GM12864 (cell line): Measurements from ENCODE around the gene GZMB.
"Not testable (repeated sequence)": the region's sequence is repeated elsewhere in the genome, so short reads cannot be mapped to it uniquely, and the experiment has no call there.

Experiments used
- DNase-seq: peaks from one replicate; pipeline ENCODE4 v3.0.0-alpha.2; 2011; ENCODE audit warnings: low read depth
- H3K4me3 ChIP-seq: 2 replicates; pipeline ENCODE4 v1.5.1; 2011; ENCODE audit warnings: mild to moderate bottlenecking, low read depth, low read length, control low read depth
- CTCF ChIP-seq: IDR thresholded peaks from 2 replicates; pipeline ENCODE4 v1.5.1; 2011; ENCODE audit warnings: low read depth, mild to moderate bottlenecking, moderate library complexity, low read length, control low read depth, inconsistent platforms; ENCODE audit errors: missing control alignments

The GZMB gene

DNA sequence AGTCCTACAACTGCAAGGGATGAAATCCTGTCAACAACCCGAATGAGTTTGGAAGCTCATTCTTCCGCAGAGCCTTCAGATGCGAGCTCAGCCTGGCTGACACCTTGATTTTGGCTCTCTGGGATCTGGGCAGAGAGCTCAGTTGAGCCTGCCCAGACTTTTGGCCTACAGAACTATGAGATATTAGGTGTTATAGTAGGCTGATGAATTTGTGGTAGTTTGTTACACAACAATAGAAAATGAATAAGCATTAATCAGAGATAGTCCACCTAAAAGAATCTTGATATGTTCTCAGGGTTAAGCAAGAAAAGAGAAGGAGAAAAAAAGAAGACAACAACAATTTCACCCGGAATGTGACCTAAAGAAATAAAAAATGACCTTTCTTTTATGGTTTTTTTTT lies 30.4 kb upstream of the GZMB start:
- DNase-seq: no peak
- H3K4me3 ChIP-seq: no peak overlapping the region
- no peak for TF ChIP-seq CTCF

GRCh38 chr14:24662753-24663152 lies 28.8 kb upstream of the GZMB start:
- no peak for DNase-seq
- H3K4me3 ChIP-seq: no peak overlapping the region
- TF ChIP-seq CTCF: no peak

GRCh38 chr14:24659916-24660570 lies 26.1 kb upstream of the GZMB start:
- TF ChIP-seq CTCF: no peak
- DNase-seq: no peak
- no peak overlapping the region for H3K4me3 ChIP-seq

GRCh38 chr14:24648361-24648760 lies 14.4 kb upstream of the GZMB start:
- DNase-seq, H3K4me3 ChIP-seq: not testable (repeated sequence)

- H3K4me3 ChIP-seq: no peak overlapping the region
- no peak for DNase-seq
- TF ChIP-seq CTCF: no peak
Measured at GRCh38 chr14:24639905-24640304, 5.9 kb upstream of the GZMB start.

DNA sequence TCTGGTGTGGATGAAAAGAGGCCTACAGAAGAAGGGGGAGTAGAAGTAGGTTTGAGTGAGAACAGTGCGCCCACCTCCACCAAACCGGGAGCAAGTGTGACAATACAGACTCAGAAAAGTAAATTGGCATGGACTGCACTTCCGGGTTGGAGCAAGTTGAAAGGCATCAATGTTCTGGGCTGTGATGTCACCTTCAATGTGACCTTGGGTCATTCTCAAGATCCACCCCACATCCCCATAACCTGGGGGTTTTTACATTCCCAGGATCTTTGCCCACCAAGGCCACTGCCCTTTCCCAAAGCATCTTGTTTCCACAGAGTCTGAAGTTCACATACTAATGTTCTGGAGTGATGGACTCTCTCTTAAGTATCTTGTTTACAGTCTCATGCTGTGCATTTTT lies 5.3 kb upstream of the GZMB start:
- H3K4me3 ChIP-seq: no peak overlapping the region
- no peak for DNase-seq
- no peak for TF ChIP-seq CTCF

DNA sequence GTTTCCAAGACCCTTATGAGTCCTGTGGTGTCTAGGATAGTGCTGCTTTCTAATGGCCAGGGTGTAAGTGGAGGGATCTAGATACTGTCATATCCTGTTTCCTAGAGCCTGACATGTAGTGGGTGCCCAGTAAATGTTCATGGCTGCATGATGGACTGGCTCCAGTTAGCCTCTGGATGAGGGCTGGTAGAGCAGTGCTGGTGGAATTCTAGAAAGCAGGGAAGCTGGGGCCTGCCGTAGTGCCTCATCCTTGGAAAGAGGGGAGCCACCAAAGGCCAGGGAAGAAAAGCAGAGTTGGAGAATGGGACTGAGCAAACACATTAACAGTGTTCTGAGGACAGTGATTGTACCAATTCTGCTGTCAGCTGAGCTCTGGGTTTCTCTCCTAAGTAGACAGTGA lies 637 bp downstream of the GZMB start:
- no peak for DNase-seq
- H3K4me3 ChIP-seq: no peak overlapping the region
- TF ChIP-seq CTCF: no peak
